HepG2 (cell line): ENCODE measurements around the gene C14orf93. TPM values are rescaled to one million over a fixed set of nuclear protein-coding genes. Genes with fewer than 3 reads are reported as not detected.
A peak's percentile ranks its signal among the peaks of the same experiment; 100 is the strongest.

Source experiments
- ARID5B ChIP-seq: IDR thresholded peaks from 2 replicates; pipeline ENCODE4 v1.4.0; 2020; ENCODE audit warnings: mild to moderate bottlenecking, missing genetic modification reagents
- ATF1 ChIP-seq: IDR thresholded peaks from 2 replicates; pipeline ENCODE4 v1.6.1; 2016; ENCODE audit warnings: mild to moderate bottlenecking, control low read depth
- DR1 ChIP-seq: sonication (generic); formaldehyde crosslinking; IDR thresholded peaks from 2 replicates; pipeline ENCODE4 v1.8.0; 2021; ENCODE audit warnings: mild to moderate bottlenecking, missing genetic modification reagents, inconsistent platforms
- KDM1A ChIP-seq: IDR thresholded peaks from 2 replicates; pipeline ENCODE4 v1.6.1; 2016; ENCODE audit warnings: missing compliant biosample characterization
- MEF2D ChIP-seq: sonication (generic); formaldehyde crosslinking; IDR thresholded peaks from 2 replicates; pipeline ENCODE4 v1.5.1; 2020; ENCODE audit warnings: mild to moderate bottlenecking, missing genetic modification reagents
- MZF1 ChIP-seq: sonication (generic); formaldehyde crosslinking; IDR thresholded peaks from 2 replicates; pipeline ENCODE4 v1.8.1; 2023; ENCODE audit warnings: mild to moderate bottlenecking, missing genetic modification reagents, borderline replicate concordance
- PRMT3 ChIP-seq: sonication (generic); formaldehyde crosslinking; IDR thresholded peaks from 2 replicates; pipeline ENCODE4 v1.8.1; 2022; ENCODE audit warnings: low read depth, mild to moderate bottlenecking, moderate library complexity, missing genetic modification reagents, borderline replicate concordance
- RELA ChIP-seq: sonication (generic); formaldehyde crosslinking; IDR thresholded peaks from 2 replicates; pipeline ENCODE4 v1.4.0; 2020; ENCODE audit warnings: missing genetic modification reagents
- UBTF ChIP-seq: sonication (generic); formaldehyde crosslinking; IDR thresholded peaks from 2 replicates; pipeline ENCODE4 v1.4.0; 2020; ENCODE audit warnings: mild to moderate bottlenecking, missing genetic modification reagents
- ZNF18 ChIP-seq: sonication (generic); formaldehyde crosslinking; IDR thresholded peaks from 2 replicates; pipeline ENCODE4 v1.8.0; 2022; ENCODE audit warnings: mild to moderate bottlenecking, missing genetic modification reagents; ENCODE audit not compliant: insufficient replicate concordance
- ZNF382 ChIP-seq: sonication (generic); formaldehyde crosslinking; IDR thresholded peaks from 2 replicates; pipeline ENCODE4 v1.5.0; 2020; ENCODE audit warnings: missing genetic modification reagents, mild to moderate bottlenecking, borderline replicate concordance
- ZNF720 ChIP-seq: sonication (generic); formaldehyde crosslinking; IDR thresholded peaks from 2 replicates; pipeline ENCODE4 v1.4.0; 2020; ENCODE audit warnings: missing genetic modification reagents
- ZNF850 ChIP-seq: sonication (generic); formaldehyde crosslinking; conservative IDR thresholded peaks from 2 replicates; pipeline ENCODE4 v1.9.0; 2021; ENCODE audit warnings: mild to moderate bottlenecking, missing genetic modification reagents
- polyA plus RNA-seq, 8 experiments: library from polyadenylated mRNA; depleted of rRNA in 3 of 8; stranded (reverse) in 7 of 8; unstranded in 1 of 8; fragments of >200 nt; fragmentation: Illumina TruSeq in 4 of 8; extraction: Trizol in 4 of 8; gene quantifications; 2 replicates each; pipeline versions ENCODE4 v1.2.1 to v1.2.3, GENCODE V29; 2011 to 2016; ENCODE audit warnings: low read depth in 4 of 8, missing spikeins in 1 of 8, mixed read lengths in 1 of 8; ENCODE audit not compliant: insufficient read depth in 1 of 8
- total RNA-seq, 5 experiments: library from RNA; depleted of rRNA; stranded (reverse); fragments of >200 nt; fragmentation: Illumina TruSeq; extraction: Trizol; gene quantifications; 2 replicates each; pipeline ENCODE4 v1.2.3, GENCODE V29; 2016; ENCODE audit warnings: low read depth in 1 of 5
- TF ChIP-seq, protein P1 (sequence below): sonication (generic); formaldehyde crosslinking; IDR thresholded peaks from 2 replicates; pipeline ENCODE4 v1.5.0; 2020; ENCODE audit warnings: mild to moderate bottlenecking, missing genetic modification reagents
- TF ChIP-seq, protein P2 (sequence below): sonication (generic); formaldehyde crosslinking; IDR thresholded peaks from 2 replicates; pipeline ENCODE4 v1.5.0; 2020; ENCODE audit warnings: missing genetic modification reagents

C14orf93 gene
- total and polyA plus RNA-seq, 2 of the 13 experiments (the other 11 are each of a cell fraction or from before 2014, with no cell fraction given) = 11.4 to 22.5 TPM

- TF ChIP-seq, protein P1, sequence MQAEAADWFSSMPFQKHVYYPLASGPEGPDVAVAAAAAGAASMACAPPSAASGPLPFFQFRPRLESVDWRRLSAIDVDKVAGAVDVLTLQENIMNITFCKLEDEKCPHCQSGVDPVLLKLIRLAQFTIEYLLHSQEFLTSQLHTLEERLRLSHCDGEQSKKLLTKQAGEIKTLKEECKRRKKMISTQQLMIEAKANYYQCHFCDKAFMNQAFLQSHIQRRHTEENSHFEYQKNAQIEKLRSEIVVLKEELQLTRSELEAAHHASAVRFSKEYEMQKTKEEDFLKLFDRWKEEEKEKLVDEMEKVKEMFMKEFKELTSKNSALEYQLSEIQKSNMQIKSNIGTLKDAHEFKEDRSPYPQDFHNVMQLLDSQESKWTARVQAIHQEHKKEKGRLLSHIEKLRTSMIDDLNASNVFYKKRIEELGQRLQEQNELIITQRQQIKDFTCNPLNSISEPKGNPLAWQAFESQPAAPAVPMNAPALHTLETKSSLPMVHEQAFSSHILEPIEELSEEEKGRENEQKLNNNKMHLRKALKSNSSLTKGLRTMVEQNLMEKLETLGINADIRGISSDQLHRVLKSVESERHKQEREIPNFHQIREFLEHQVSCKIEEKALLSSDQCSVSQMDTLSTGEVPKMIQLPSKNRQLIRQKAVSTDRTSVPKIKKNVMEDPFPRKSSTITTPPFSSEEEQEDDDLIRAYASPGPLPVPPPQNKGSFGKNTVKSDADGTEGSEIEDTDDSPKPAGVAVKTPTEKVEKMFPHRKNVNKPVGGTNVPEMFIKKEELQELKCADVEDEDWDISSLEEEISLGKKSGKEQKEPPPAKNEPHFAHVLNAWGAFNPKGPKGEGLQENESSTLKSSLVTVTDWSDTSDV = no peak
- TF ChIP-seq KDM1A = peak; percentile 24; the same call in 1 of the 2 replicates
- TF ChIP-seq MEF2D = 0 out of 2 replicates have a peak, but pooled peaks have one; percentile 21
- TF ChIP-seq PRMT3 (CRISPR knock-in tag) = no peak
- 0 out of 2 replicates have a peak, but pooled peaks have one; percentile 45 for TF ChIP-seq MZF1 (CRISPR knock-in tag)
- TF ChIP-seq UBTF = peak; percentile 93
- TF ChIP-seq, protein P2, sequence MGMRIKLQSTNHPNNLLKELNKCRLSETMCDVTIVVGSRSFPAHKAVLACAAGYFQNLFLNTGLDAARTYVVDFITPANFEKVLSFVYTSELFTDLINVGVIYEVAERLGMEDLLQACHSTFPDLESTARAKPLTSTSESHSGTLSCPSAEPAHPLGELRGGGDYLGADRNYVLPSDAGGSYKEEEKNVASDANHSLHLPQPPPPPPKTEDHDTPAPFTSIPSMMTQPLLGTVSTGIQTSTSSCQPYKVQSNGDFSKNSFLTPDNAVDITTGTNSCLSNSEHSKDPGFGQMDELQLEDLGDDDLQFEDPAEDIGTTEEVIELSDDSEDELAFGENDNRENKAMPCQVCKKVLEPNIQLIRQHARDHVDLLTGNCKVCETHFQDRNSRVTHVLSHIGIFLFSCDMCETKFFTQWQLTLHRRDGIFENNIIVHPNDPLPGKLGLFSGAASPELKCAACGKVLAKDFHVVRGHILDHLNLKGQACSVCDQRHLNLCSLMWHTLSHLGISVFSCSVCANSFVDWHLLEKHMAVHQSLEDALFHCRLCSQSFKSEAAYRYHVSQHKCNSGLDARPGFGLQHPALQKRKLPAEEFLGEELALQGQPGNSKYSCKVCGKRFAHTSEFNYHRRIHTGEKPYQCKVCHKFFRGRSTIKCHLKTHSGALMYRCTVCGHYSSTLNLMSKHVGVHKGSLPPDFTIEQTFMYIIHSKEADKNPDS = no peak
- no peak; the same call in none of the 2 replicates for TF ChIP-seq ARID5B (CRISPR knock-in tag)
- no peak for TF ChIP-seq ATF1 (CRISPR knock-in tag)
- TF ChIP-seq RELA (CRISPR knock-in tag) = peak; percentile 48; the same call in 1 of the 2 replicates
- TF ChIP-seq ZNF382 (CRISPR knock-in tag) = no peak
- no peak for TF ChIP-seq ZNF720 (CRISPR knock-in tag)
- TF ChIP-seq DR1 (CRISPR knock-in tag) = no peak
- TF ChIP-seq ZNF18 (CRISPR knock-in tag) = no peak
- TF ChIP-seq ZNF850 (CRISPR knock-in tag) = no peak
Measured at GRCh38 chr14:22981090-22981875, 28.7 kb downstream of the C14orf93 start (continued).
